Central memory CD4-positive, alpha-beta T cell (primary cell): ENCODE results near the gene IRF2BPL.
A peak's percentile ranks its signal among the peaks of the same experiment; 100 is the strongest.

Experiments used
- DNase-seq: peaks from one replicate; pipeline ENCODE4 v3.0.0; 2022

Gene IRF2BPL

GRCh38 chr14:77053046-77053841 lies 24.7 kb upstream of the IRF2BPL start:
- DNase-seq, result peak; percentile 65

GRCh38 chr14:77052281-77053044 lies 24.0 kb upstream of the IRF2BPL start:
- DNase-seq, result no peak

- no peak for DNase-seq
Measured at GRCh38 chr14:77051116-77051515, 22.6 kb upstream of the IRF2BPL start.

- no peak for DNase-seq
Measured at GRCh38 chr14:77046721-77047120, 18.2 kb upstream of the IRF2BPL start.

- DNase-seq, result no peak
Measured at GRCh38 chr14:77045238-77046162, 17.0 kb upstream of the IRF2BPL start.

- no peak for DNase-seq
Measured at GRCh38 chr14:77044783-77045237, 16.3 kb upstream of the IRF2BPL start.

- DNase-seq, result no peak
Measured at GRCh38 chr14:77043984-77044485, 15.5 kb upstream of the IRF2BPL start.

GRCh38 chr14:77043177-77043983 lies 14.9 kb upstream of the IRF2BPL start:
- DNase-seq, result no peak

GRCh38 chr14:77041881-77042545 lies 13.5 kb upstream of the IRF2BPL start:
- no peak for DNase-seq

GRCh38 chr14:77040741-77041653 lies 12.5 kb upstream of the IRF2BPL start:
- DNase-seq, result peak; percentile 56

GRCh38 chr14:77040059-77040740 lies 11.7 kb upstream of the IRF2BPL start:
- peak; percentile 98 for DNase-seq

GRCh38 chr14:77039285-77040058 lies 11.0 kb upstream of the IRF2BPL start:
- DNase-seq, result no peak

GRCh38 chr14:77037938-77038568 lies 9.5 kb upstream of the IRF2BPL start:
- DNase-seq, result no peak

- DNase-seq, result no peak
Measured at GRCh38 chr14:77037215-77037937, 8.9 kb upstream of the IRF2BPL start.

- no peak for DNase-seq
Measured at GRCh38 chr14:77036484-77037214, 8.1 kb upstream of the IRF2BPL start.

- no peak for DNase-seq
Measured at GRCh38 chr14:77035267-77035666, 6.8 kb upstream of the IRF2BPL start.
